HG02798 (cell line): ENCODE results near the gene NLRC5.
"Not testable (repeated sequence)": the region's sequence is repeated elsewhere in the genome, so short reads cannot be mapped to it uniquely, and the experiment has no call there.

Source experiments
- ATAC-seq: cut with Tn5 transposase; IDR thresholded peaks from one replicate; pipeline ENCODE4 v1.9.1; 2021; ENCODE audit warnings: mild to moderate bottlenecking; ENCODE audit not compliant: unreplicated experiment, poor library complexity

Gene NLRC5

DNA sequence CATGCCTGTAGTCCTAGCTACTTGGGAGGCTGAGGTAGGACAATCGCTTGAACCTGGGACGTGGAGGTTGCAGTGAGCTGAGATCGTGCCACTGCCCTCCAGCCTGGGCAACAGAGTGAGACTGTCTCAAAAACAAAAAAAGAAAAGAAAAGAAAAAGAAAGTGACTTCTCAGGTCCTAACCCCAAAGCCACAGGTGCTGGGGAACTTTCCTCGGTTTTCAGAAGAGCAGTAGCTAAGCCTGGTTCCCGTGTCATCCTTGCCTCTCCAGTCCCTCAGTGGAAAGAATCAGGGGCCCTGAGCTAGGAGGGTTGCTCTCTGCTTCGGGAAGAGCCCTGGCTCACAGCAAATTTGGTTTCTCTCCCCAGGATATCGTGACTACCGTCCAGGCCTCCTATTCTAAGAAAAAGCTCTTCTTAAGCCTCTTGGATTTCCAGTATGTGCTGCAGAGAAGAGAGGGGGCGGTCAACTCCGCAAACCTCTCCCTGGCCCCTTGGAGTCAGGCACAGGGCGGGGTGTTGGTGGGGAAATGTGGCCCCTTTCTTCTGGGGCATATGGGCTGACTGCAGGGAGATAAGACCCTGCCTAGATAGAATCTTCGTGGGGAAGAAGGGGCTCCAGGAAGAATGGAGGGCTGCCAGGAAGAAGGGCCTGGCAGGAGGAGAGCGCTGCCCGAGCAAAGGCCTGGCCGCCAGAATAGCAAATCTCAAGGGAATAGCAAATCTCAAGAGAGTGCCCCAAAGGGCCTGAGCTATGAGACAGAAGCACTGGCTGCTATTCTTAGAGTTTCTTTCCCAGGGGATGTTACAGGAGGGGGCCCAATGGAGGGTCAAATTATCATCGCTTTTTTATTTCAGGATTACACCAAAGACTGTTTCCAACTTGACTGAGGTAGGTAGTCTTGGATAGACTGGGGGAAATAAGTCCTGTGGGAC is 8.3 kb upstream of the NLRC5 start:
- peak; percentile 40 for ATAC-seq

GRCh38 chr16:56981729-56982271 is 7.6 kb upstream of the NLRC5 start:
- ATAC-seq: no peak

GRCh38 chr16:56982695-56983094 is 6.7 kb upstream of the NLRC5 start:
- ATAC-seq: no peak

GRCh38 chr16:56983211-56983751 is 6.1 kb upstream of the NLRC5 start:
- no peak for ATAC-seq

GRCh38 chr16:56984639-56985038 is 4.7 kb upstream of the NLRC5 start:
- ATAC-seq: no peak

DNA sequence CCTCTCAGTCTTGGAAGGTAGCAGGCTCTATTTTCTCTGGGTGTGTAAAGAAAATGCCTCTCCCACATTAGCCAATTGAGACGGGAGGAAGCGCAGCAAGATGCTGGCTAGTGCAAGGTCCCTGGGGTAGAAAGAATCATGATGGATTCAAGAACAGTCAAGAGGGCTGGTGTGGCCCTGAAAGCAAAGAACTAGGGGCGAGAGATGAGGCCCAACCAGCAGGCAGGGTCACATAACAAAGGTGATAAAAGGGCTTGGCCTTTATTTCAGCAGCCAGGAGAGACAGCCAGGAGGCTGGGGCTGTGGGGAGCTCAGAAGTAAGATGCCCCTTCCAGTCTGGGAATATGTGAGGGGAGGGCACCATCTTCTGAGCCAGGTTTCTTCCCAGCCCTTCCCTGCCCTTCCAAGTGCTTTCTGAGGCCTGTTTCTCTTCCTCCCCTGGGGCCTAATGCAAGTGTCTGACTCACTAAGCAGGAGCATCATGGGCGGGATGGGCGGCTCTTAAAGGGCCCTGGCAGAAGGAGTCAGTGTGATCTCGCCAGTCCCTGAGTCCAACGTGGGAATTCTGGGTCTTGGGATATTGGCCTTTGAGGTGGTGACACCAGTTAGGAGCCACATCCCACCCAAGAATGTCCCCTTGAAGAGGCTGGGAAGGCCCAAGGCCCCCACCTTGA is 3.9 kb upstream of the NLRC5 start:
- no peak for ATAC-seq

- ATAC-seq: no peak
Observed at GRCh38 chr16:56985962-56986360, 3.4 kb upstream of the NLRC5 start.

GRCh38 chr16:56986361-56986760 is 3.0 kb upstream of the NLRC5 start:
- ATAC-seq: no peak

- not testable (repeated sequence) for ATAC-seq
Observed at GRCh38 chr16:56986908-56987307, 2.4 kb upstream of the NLRC5 start.

- ATAC-seq: no peak
Observed at GRCh38 chr16:56987692-56988091, 1.7 kb upstream of the NLRC5 start.

- no peak for ATAC-seq
Observed at GRCh38 chr16:56988161-56988947, 1.0 kb upstream of the NLRC5 start.

GRCh38 chr16:56989988-56990387 is 631 bp downstream of the NLRC5 start:
- ATAC-seq: no peak

GRCh38 chr16:56990407-56991286 is 1.3 kb downstream of the NLRC5 start:
- ATAC-seq: no peak

- ATAC-seq: not testable (repeated sequence)
Observed at GRCh38 chr16:56992431-56992830, 3.1 kb downstream of the NLRC5 start.

DNA sequence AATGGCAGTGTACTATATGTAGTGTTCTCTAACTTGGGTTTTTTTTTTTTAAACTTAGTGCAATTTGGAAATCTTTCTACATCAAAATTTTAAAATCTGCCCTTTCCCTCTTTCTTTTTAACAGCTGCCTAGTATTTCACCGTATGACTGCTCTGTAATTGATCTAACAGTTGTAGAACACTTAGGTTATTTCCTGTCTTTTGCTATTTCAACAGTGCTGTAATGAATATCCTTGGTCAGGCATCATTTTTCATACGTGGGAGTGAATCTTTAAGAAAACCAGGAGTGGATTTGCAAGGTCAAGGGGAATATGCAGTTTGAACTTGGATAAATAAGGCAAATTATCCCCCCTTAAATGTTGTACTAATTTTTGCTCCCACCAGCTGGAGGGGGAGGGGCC is 3.8 kb downstream of the NLRC5 start:
- ATAC-seq: no peak

DNA sequence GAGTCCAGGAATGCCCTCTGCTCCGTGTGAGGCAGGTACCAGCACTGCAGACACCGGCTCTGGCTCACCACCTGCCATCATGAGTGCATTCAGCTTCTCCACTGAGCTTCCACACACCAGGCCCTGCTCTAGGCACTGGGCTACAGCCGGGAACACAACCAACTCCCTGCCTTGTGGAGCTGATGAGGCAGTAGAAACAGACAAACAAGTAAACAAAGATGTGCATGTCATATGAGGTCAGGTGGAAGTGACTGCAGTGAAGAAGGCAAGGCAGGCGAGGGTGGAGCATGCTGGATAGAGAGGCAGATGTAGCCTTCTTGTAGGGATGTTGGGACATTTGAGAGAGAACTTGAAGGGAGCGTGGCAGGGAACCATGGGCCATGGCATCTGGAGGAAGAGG is 5.0 kb downstream of the NLRC5 start:
- no peak for ATAC-seq

- ATAC-seq: no peak
Observed at GRCh38 chr16:56995136-56995805, 5.9 kb downstream of the NLRC5 start.

DNA sequence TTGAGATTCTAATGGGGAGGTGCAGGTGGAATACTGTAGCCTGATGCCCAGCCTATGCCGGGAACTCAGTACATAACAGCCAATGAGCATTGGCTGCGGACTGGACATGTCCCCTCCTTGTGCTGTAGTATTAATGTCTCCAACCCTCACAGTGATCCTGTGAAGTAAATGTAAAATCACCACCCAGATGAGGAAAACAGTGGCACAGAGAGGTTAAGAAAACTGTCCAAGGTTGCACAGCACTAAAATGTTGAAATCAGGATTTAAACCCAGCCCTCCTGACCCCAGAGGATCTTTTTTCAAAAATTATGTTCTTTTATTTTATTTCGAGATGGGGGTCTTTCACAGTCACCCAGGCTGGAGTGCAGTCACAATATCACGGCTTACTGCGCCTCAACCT is 7.9 kb downstream of the NLRC5 start:
- no peak for ATAC-seq

- ATAC-seq: no peak
Observed at GRCh38 chr16:56997931-56998330, 8.6 kb downstream of the NLRC5 start.
